HG03108 (cell line): ENCODE results near the gene ERGIC2.
A peak's percentile ranks its signal among the peaks of the same experiment; 100 is the strongest.

Experiments used
- ATAC-seq: cut with Tn5 transposase; IDR thresholded peaks from one replicate; pipeline ENCODE4 v1.9.1; 2021; ENCODE audit warnings: moderate library complexity; ENCODE audit not compliant: unreplicated experiment

The ERGIC2 gene

GRCh38 chr12:29376118-29376517, 4.9 kb downstream of the ERGIC2 start:
- ATAC-seq = no peak

- no peak for ATAC-seq
Measured at GRCh38 chr12:29374913-29375312, 6.1 kb downstream of the ERGIC2 start.

GRCh38 chr12:29374012-29374411, 7.0 kb downstream of the ERGIC2 start:
- no peak for ATAC-seq

GRCh38 chr12:29365091-29365490, 15.9 kb downstream of the ERGIC2 start:
- no peak for ATAC-seq

GRCh38 chr12:29354954-29355353, 26.0 kb downstream of the ERGIC2 start:
- no peak for ATAC-seq

DNA sequence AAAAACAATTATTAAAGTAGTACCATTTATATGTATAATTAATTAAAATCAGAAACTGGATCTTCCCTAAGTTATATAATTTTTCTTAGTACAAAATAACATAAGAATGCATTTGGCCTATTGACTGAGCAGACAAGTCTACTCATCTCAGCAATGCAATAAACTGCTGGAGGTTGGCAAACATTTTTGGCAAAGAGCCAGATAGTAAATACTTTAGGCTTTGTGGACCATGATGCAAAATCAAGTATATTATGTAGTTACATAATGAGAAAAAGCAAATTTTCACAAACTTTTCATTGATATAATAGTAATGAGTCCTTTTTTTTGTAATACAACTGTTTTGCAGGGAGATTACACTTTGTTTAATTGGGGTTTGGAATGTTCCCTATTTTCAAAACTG, 30.9 kb downstream of the ERGIC2 start:
- no peak for ATAC-seq

DNA sequence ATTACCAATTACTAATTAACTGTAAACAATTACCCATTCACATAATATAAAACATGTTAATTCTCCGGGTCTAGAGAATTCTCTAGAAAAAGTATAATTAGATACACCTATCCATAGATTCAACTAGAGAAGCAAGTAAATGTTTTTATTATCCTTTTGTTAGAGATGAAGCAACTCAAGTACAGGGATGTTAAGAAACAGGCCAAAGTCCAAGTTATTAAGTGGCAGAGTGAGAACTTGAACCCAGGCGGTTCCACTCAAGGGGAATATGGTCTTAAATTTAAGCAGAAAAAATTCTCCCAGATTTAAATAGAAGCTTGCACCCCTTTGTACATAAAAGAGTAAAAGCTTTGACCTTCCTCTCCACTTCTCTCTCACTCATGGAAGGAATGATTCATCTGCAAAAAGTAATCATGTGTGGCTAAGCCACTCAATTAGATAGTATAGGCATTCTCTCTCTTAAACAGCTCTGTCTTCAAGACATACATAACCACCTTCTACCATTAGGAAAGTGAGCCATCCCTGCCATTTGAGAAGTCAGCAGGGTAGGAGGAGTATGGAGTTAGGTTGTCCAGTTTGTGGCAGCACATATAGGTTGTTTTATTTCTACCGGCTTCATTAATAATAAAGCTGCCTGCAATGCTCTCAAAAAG, 34.1 kb downstream of the ERGIC2 start:
- no peak for ATAC-seq

- ATAC-seq = no peak
Measured at GRCh38 chr12:29343022-29343799, 37.8 kb downstream of the ERGIC2 start.

GRCh38 chr12:29337325-29337724, 43.6 kb downstream of the ERGIC2 start:
- ATAC-seq = no peak

GRCh38 chr12:29334937-29335336, 46.0 kb downstream of the ERGIC2 start:
- ATAC-seq = no peak

DNA sequence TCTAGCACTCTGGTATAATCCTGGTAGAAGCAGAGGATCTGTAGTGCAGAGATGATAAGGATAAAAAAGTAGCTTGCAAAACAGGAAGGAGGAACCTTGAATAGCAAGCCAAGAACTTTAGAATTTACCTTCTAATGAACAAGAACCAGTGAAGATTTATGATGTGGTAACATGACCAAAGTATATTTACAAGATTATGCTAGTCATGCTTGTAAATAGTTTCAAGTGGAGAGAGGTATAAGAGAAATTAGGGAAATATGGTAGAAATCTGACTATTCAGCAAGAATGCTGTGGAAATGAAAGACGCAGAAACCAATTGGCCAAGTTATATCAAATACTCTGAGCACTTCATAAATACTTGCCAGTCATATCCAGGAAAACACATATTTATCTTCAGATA, 47.8 kb downstream of the ERGIC2 start:
- no peak for ATAC-seq

- no peak for ATAC-seq
Measured at GRCh38 chr12:29329411-29329810, 51.6 kb downstream of the ERGIC2 start.

DNA sequence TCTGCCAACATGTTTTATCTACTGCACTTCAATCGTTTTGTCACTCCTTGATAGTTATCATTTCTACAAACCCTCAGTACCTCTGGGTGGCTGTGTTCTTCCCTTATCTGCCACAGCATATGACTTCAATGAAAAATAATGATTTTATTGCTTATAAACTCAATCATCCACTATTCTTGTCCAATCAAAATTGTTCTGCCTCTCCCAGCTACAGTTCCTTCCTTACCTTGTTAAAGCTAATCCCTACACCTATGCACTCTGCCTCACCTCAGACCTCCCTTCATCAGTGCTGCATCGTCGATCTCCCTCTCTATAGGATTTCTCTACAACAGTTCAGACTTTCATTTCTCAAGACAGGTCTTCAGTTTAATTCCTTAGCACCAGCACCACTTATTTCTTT, 58.8 kb downstream of the ERGIC2 start:
- no peak for ATAC-seq

GRCh38 chr12:29320295-29321085, 60.5 kb downstream of the ERGIC2 start:
- no peak for ATAC-seq

DNA sequence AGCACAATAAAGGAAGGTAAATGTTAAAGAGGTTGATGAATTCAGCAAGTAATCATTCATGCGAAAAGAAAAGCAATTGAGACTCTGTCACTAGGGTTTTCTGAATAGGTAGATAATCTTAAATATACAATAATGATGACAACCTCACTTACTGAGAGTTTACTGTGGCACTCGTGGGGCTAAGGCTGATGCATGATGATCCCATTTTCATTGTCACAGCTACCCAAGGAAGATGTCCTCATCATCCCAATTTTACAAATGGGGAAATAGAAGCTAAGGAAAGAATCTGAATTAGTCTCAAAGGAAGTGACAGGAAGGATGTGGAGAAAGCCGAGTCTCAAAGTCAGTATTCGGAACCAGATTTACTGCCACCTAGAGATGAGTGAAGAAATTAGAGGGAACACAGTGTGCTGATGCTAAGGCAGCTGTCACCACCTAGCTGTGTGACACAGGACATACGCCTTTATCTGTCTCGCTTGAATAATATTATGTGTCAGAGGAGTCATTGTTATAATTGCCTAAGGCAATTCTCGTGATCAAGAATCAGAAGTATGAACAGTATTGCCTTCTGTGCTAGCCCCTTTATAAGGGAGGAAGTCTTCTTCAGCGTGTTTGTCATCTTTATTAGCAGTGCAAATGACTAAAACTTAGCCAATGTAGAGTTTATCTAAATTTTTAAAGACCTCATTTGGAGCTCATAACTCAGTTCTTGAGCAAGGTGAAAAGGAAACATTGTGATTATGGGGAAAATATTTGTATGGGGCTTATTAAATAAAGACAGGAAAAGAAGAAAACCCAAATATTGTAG, 63.2 kb downstream of the ERGIC2 start:
- ATAC-seq = peak; percentile 97

DNA sequence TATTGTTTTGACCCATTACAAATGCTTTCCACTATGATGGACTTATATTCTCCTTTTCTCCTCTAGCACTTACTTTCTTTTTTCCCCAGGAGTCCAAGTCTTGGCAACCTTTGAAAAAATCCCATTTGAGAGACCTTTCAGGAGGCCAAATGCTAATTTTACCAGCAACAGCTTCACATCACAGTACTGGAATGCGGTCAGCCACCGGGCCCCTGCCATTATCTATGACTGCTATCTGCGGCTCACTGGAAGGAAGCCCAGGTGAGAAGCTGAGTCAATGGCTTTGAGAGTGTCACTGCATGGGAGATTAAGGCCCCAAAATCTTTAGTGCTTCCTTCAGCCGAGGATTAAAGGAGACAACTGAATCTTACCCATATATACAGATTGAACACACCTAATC, 64.2 kb downstream of the ERGIC2 start:
- ATAC-seq = no peak

GRCh38 chr12:29314416-29314815, 66.6 kb downstream of the ERGIC2 start:
- ATAC-seq = no peak

DNA sequence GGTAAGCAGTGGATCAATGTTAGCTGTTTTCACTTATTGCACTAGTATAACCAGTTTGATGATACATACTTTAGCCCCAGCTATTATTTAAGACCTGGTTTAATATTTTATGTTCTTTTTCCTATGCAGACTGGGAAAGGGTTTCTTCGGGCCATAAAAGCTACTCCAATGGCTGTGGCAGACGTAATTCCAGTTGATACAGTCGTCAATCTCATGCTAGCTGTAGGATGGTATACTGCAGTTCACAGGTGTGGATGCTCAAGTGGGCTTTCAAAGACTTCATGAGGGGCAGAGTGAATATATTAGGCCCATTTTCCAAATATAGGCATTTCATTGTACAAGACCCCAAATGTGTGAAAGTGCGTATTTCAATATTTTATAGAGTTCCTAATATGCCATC, 70.1 kb downstream of the ERGIC2 start:
- ATAC-seq = no peak

GRCh38 chr12:29309320-29309902, 71.6 kb downstream of the ERGIC2 start:
- ATAC-seq = no peak

DNA sequence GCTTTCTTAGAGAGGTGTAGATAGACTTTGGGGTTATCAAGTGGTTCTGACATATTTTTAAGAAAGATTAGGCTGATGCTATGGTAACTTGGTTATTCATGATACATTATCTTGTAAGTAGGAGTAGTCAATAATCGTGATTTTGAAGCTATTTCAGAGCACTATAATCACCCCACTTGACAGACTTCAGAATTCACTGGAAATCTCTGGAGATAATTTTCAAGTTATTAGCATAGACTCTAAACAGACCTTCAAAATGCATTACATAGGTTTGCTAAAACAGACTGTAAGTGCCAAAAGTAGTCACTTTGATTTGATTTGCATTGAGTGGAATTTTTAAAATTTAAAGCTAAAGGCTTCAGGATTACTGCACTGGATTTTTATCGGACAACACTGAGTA, 74.3 kb downstream of the ERGIC2 start:
- no peak for ATAC-seq

- no peak for ATAC-seq
Measured at GRCh38 chr12:29306266-29306665, 74.7 kb downstream of the ERGIC2 start.
